GM12878 (cell line): Measurements from ENCODE around the gene JHY. TPM values are rescaled to one million over a fixed set of nuclear protein-coding genes. Genes with fewer than 3 reads are reported as not detected.

Source experiments
- ATAC-seq: fragments of 200-7000 bp; cut with Tn5 transposase; 3 replicates; pipeline ENCODE4 v1.9.1; 2020; ENCODE audit warnings: mild to moderate bottlenecking, moderate library complexity
- BruUV-seq: library from RNA; stranded (reverse); fragments of 400-500 nt; replicated peaks from 2 replicates; lab custom pipeline; 2021; lab: Mats Ljungman, UMichigan
- CTCF ChIA-PET: fragments of 300-600 bp; sonication (Branson Sonifier 250); formaldehyde crosslinking; extraction: SDS; loops from one replicate; lab custom pipeline; 2021; ENCODE audit warnings: inconsistent platforms; lab: Yijun Ruan, JAX
- POLR2A ChIA-PET: fragments of 350-600 bp; formaldehyde crosslinking; extraction: SDS; loops from one replicate; lab custom pipeline; 2021; ENCODE audit warnings: inconsistent platforms; lab: Charles Lee
- RAD21 ChIA-PET: fragments of 300-600 bp; sonication (Branson Sonifier 250); formaldehyde crosslinking; loops from one replicate; lab custom pipeline; 2023; ENCODE audit warnings: antibody characterized with exemption; ENCODE audit not compliant: unreplicated experiment; lab: Charles Lee
- SMC1A ChIA-PET: fragments of 300-600 bp; sonication (Branson Sonifier 250); formaldehyde crosslinking; loops from one replicate; lab custom pipeline; 2023; ENCODE audit not compliant: unreplicated experiment, uncharacterized antibody; lab: Charles Lee
- DNase-seq: peaks from one replicate; pipeline ENCODE4 v3.0.0-alpha.2; 2011; ENCODE audit warnings: low read depth, low spot score
- FAIRE-seq: peaks from 3 replicates; lab custom pipeline; 2011; peaks lifted over from hg19 to GRCh38; lab: Jason Lieb, UNC
- H2AFZ ChIP-seq: 2 replicates; pipeline ENCODE4 v1.6.0; 2011; ENCODE audit warnings: low read depth, low read length, control low read depth; ENCODE audit not compliant: control insufficient read depth
- H3K27ac ChIP-seq: 2 replicates; pipeline ENCODE4 v1.5.1; 2011; ENCODE audit warnings: control low read depth; ENCODE audit not compliant: control insufficient read depth, insufficient read depth
- H3K27me3 ChIP-seq, 2 experiments: replicated peaks in 1 of 2; 2 replicates each; pipeline versions ENCODE4 v1.6.0 to v1.6.1; 2011; ENCODE audit warnings: low read length in 1 of 2; ENCODE audit not compliant: control insufficient read depth in 2 of 2, insufficient read depth in 2 of 2
- H3K36me3 ChIP-seq, 2 experiments: 2 replicates each; pipeline ENCODE4 v1.5.1; 2011; ENCODE audit warnings: low read length in 1 of 2; ENCODE audit not compliant: control insufficient read depth in 2 of 2, insufficient read depth in 2 of 2
- H3K4me1 ChIP-seq: 2 replicates; pipeline ENCODE4 v1.6.1; 2011; ENCODE audit warnings: mild to moderate bottlenecking, low read length, moderate library complexity, mixed read lengths; ENCODE audit not compliant: control insufficient read depth, insufficient read depth
- H3K4me2 ChIP-seq: 2 replicates; pipeline ENCODE4 v1.6.0; 2011; ENCODE audit warnings: control low read depth; ENCODE audit not compliant: control insufficient read depth, insufficient read depth
- H3K4me3 ChIP-seq: fragments of 200-600 bp; sonication (generic); 2 replicates; pipeline ENCODE4 v1.5.1; 2016
- H3K79me2 ChIP-seq: 2 replicates; pipeline ENCODE4 v1.6.0; 2011; ENCODE audit warnings: low read length; ENCODE audit not compliant: control insufficient read depth, insufficient read depth
- H3K9ac ChIP-seq: 2 replicates; pipeline ENCODE4 v1.8.0; 2011; ENCODE audit warnings: low read length, control low read depth, mixed read lengths; ENCODE audit not compliant: control insufficient read depth, insufficient read depth
- H3K9me3 ChIP-seq: replicated peaks from 3 replicates; pipeline ENCODE4 v1.5.1; 2011; ENCODE audit warnings: mild to moderate bottlenecking, low read length; ENCODE audit not compliant: control insufficient read depth, insufficient read depth
- H4K20me1 ChIP-seq: 2 replicates; pipeline ENCODE4 v1.6.0; 2011; ENCODE audit not compliant: control insufficient read depth, insufficient read depth
- ATF3 ChIP-seq: IDR thresholded peaks from 2 replicates; pipeline ENCODE4 v1.6.1; 2011; ENCODE audit warnings: low read depth, mild to moderate bottlenecking, low read length, moderate library complexity, borderline replicate concordance; ENCODE audit errors: extremely low read depth
- IKZF2 ChIP-seq, 2 experiments: fragments of 450-650 bp; IDR thresholded peaks; 2 replicates each; pipeline ENCODE4 v1.6.1; 2017; ENCODE audit warnings: mild to moderate bottlenecking in 2 of 2, moderate library complexity in 2 of 2
- JUND ChIP-seq: IDR thresholded peaks from 2 replicates; pipeline ENCODE4 v1.6.1; 2012; ENCODE audit warnings: low read depth, mild to moderate bottlenecking, low read length, improper control_type of control experiment, moderate library complexity
- KLF5 ChIP-seq: fragments of 450-650 bp; IDR thresholded peaks from 2 replicates; pipeline ENCODE4 v1.6.1; 2014; ENCODE audit warnings: mild to moderate bottlenecking; ENCODE audit not compliant: partially characterized antibody
- MEF2B ChIP-seq: fragments of 450-650 bp; IDR thresholded peaks from 2 replicates; pipeline ENCODE4 v1.6.1; 2018; ENCODE audit warnings: mild to moderate bottlenecking, moderate library complexity; ENCODE audit not compliant: partially characterized antibody, poor library complexity, severe bottlenecking
- PAX5 ChIP-seq: IDR thresholded peaks from 2 replicates; pipeline ENCODE4 v1.6.1; 2011; ENCODE audit warnings: low read depth, low read length, borderline replicate concordance
- PRDM15 ChIP-seq: fragments of 450-650 bp; formaldehyde crosslinking; IDR thresholded peaks from 2 replicates; pipeline ENCODE4 v1.4.0; 2020; ENCODE audit warnings: mild to moderate bottlenecking, moderate library complexity
- RBBP5 ChIP-seq: fragments of 200-600 bp; sonication (generic); conservative IDR thresholded peaks from 2 replicates; pipeline ENCODE4 v1.6.1; 2016
- SPI1 ChIP-seq: IDR thresholded peaks from 2 replicates; pipeline ENCODE4 v1.6.1; 2011; ENCODE audit warnings: low read depth, mild to moderate bottlenecking, low read length, moderate library complexity, borderline replicate concordance; ENCODE audit not compliant: insufficient read depth
- TARDBP ChIP-seq: IDR thresholded peaks from 2 replicates; pipeline ENCODE4 v1.6.1; 2016; ENCODE audit warnings: borderline replicate concordance
- YY1 ChIP-seq: IDR thresholded peaks from 2 replicates; pipeline ENCODE4 v1.6.1; 2011; ENCODE audit warnings: low read depth, mild to moderate bottlenecking, low read length
- WGBS: methylation state at CpG from one replicate; pipeline ENCODE4 v1.1.6; 2016; ENCODE audit warnings: low lambda C conversion rate; ENCODE audit not compliant: insufficient replicate concordance, insufficient coverage; ENCODE audit errors: missing lambda C conversion rate; 5-methylcytosine and 5-hydroxymethylcytosine counted together
- in situ Hi-C: fragments of 300-500 bp; cut with MboI; formaldehyde crosslinking; loops from 9 replicates; pipeline ENCODE4 v1.14.3; 2018; ENCODE audit warnings: mixed read lengths
- intact Hi-C: fragments of 100-400 bp; cut with micrococcal nuclease; formaldehyde crosslinking; loops from one replicate; pipeline ENCODE4 v1.14.2; 2022; ENCODE audit not compliant: unreplicated experiment
- polyA plus RNA-seq, 11 experiments: library from polyadenylated mRNA; depleted of rRNA in 4 of 11; unstranded in 6 of 11; stranded (reverse) in 5 of 11; fragments of >200 nt; fragmentation: Nextera tagmentation in 4 of 11; fragmentation: Illumina TruSeq in 1 of 11; extraction: Ambion mirVana in 4 of 11; extraction: Trizol in 1 of 11; gene quantifications; 1 replicate in 1 of 11; 2 replicates in 10 of 11; pipeline versions ENCODE4 v1.2.1 to v1.2.3, GENCODE V29; 2011 to 2016; ENCODE audit warnings: inconsistent platforms in 2 of 11, missing spikeins in 2 of 11, low read depth in 1 of 11
- total RNA-seq, 4 experiments: library from RNA; depleted of rRNA in 3 of 4; stranded (reverse); fragments of >200 nt in 3 of 4; fragmentation: Illumina TruSeq in 1 of 4; extraction: Trizol in 1 of 4; gene quantifications; 2 replicates each; pipeline versions ENCODE4 v1.2.1 to v1.2.3, GENCODE V29; 2013 to 2021

JHY gene
- total and polyA plus RNA-seq, 10 of the 15 experiments (the other 5 are each of a cell fraction or from before 2014, with no cell fraction given): 0.90 to 7.1 (median 5.5) TPM

- TF ChIP-seq PRDM15 (CRISPR knock-in tag) (no peak), IKZF2 (IDR thresholded peaks at IDR 0.05) (peak in 1 of 2 experiments; percentile 37; a peak in 2 of 4 replicates), JUND (no peak)
Observed at GRCh38 chr11:122853971-122854446, 28.6 kb upstream of the JHY start (continued).

- Histone ChIP-seq H4K20me1 (no peaks in the 10 kb centered on the region), H3K4me3 (no peak overlapping the region), H3K9me3 (no peaks in the 10 kb centered on the region), H3K27me3 (peaks cover 0 to 3% of the 10 kb centered on the region in 2 experiments; a peak in 1 of 4 replicates), H2AFZ (no peak overlapping the region), H3K36me3 (no peaks in the 10 kb centered on the region), H3K4me2 (no peak overlapping the region), H3K79me2 (no peaks in the 10 kb centered on the region), H3K4me1 (peaks cover 13% of the 10 kb centered on the region), H3K9ac (no peak overlapping the region), H3K27ac (no peak overlapping the region)
- no peak for ATAC-seq
- intact Hi-C loops: no loop called here
- no peak for DNase-seq
- SMC1A ChIA-PET: interaction anchor here (1.2 to 22.1 kb wide), 9 partner anchors 1 to 193 kb away, joined by 3 to 466 read pairs (median 81); no protein-coding TSS in a partner anchor
- in situ Hi-C loops: no loop called here
- WGBS: 9% methylated on average over 3 of the region's 3 CpGs
- RAD21 ChIA-PET: interaction anchor here (1.0 to 10.7 kb wide), 5 partner anchors 10 to 194 kb away, joined by 3 to 213 read pairs (median 122); no protein-coding TSS in a partner anchor
- TF ChIP-seq ATF3 (no peak), RBBP5 (no peak), TARDBP (no peak), YY1 (no peak), MEF2B (no peak), PAX5 (no peak), SPI1 (no peak), KLF5 (no peak)
- no peak for FAIRE-seq
- POLR2A ChIA-PET: interaction anchor here (1.0 kb wide), 1 partner anchor 22 kb away, joined by 3 read pairs; no protein-coding TSS in a partner anchor
- CTCF ChIA-PET: interaction anchor here (0.9 to 31.9 kb wide), 7 partner anchors 7 to 195 kb away, joined by 3 to 869 read pairs (median 275); partner anchors contain the start of gene HSPA8
- BruUV-seq: no TSS peak
Observed at GRCh38 chr11:122861631-122862030, 20.9 kb upstream of the JHY start.
